Nephron (organoid): Measurements from ENCODE around the gene CAMTA1.

Experiments
- H3K27ac Mint-ChIP-seq, 3 experiments: 2 replicates each; pipeline ENCODE4 v1.8.0; 2020; ENCODE audit warnings: mixed read lengths in 3 of 3, mild to moderate bottlenecking in 2 of 3, moderate library complexity in 1 of 3
- H3K27me3 Mint-ChIP-seq: 2 replicates; pipeline ENCODE4 v1.8.0; 2021; ENCODE audit warnings: low read depth, mild to moderate bottlenecking, moderate library complexity, mixed read lengths
- H3K36me3 Mint-ChIP-seq: 2 replicates; pipeline ENCODE4 v1.8.0; 2020; ENCODE audit warnings: low read depth, mixed read lengths
- H3K4me1 Mint-ChIP-seq: 2 replicates; pipeline ENCODE4 v1.8.0; 2020; ENCODE audit warnings: mixed read lengths
- H3K4me3 Mint-ChIP-seq, 3 experiments: 2 replicates each; pipeline ENCODE4 v1.8.0; 2020; ENCODE audit warnings: mild to moderate bottlenecking in 3 of 3, mixed read lengths in 3 of 3, moderate library complexity in 2 of 3
- H3K9me3 Mint-ChIP-seq: 2 replicates; pipeline ENCODE4 v1.8.0; 2020; ENCODE audit warnings: mixed read lengths
- TF ChIP-seq, protein P1 (sequence below), 3 experiments: fragments of 200-600 bp; sonication (generic); IDR thresholded peaks; one replicate each; pipeline ENCODE4 v1.5.0; 2021; ENCODE audit warnings: antibody characterized with exemption in 3 of 3; ENCODE audit not compliant: unreplicated experiment in 3 of 3

Gene CAMTA1

DNA sequence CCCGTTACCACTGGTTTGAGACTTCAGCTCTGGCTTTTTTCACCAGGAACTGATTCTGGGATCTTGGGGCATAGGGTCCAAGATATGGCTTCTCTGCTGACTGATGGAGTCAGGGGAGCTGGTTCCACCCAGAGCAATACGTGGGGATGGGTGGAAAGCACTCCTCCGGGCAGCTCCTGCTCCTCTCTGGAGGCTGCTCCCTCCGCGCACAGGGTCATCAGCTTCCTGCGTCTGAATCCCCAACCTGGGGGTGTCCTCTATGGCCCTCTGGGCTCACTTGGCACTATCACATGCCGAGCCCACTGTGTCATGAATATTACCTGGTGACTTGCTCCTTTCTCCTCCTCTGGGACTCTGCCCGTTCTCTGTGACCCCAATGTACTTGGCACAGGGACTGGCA lies 580.5 kb downstream of the CAMTA1 start:
- TF ChIP-seq, protein P1, sequence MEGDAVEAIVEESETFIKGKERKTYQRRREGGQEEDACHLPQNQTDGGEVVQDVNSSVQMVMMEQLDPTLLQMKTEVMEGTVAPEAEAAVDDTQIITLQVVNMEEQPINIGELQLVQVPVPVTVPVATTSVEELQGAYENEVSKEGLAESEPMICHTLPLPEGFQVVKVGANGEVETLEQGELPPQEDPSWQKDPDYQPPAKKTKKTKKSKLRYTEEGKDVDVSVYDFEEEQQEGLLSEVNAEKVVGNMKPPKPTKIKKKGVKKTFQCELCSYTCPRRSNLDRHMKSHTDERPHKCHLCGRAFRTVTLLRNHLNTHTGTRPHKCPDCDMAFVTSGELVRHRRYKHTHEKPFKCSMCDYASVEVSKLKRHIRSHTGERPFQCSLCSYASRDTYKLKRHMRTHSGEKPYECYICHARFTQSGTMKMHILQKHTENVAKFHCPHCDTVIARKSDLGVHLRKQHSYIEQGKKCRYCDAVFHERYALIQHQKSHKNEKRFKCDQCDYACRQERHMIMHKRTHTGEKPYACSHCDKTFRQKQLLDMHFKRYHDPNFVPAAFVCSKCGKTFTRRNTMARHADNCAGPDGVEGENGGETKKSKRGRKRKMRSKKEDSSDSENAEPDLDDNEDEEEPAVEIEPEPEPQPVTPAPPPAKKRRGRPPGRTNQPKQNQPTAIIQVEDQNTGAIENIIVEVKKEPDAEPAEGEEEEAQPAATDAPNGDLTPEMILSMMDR (IDR thresholded peaks at IDR 0.05; ENCODE audit: unreplicated experiment in 3 of 3) = no peak
- no peak overlapping the region for H3K27ac Mint-ChIP-seq
- H3K4me1 Mint-ChIP-seq = peaks cover 11% of the 10 kb centered on the region
- no peaks in the 10 kb centered on the region for H3K9me3 Mint-ChIP-seq
- H3K36me3 Mint-ChIP-seq = no peaks in the 10 kb centered on the region
- H3K4me3 Mint-ChIP-seq = no peak overlapping the region
- H3K27me3 Mint-ChIP-seq = peaks cover 24% of the 10 kb centered on the region

DNA sequence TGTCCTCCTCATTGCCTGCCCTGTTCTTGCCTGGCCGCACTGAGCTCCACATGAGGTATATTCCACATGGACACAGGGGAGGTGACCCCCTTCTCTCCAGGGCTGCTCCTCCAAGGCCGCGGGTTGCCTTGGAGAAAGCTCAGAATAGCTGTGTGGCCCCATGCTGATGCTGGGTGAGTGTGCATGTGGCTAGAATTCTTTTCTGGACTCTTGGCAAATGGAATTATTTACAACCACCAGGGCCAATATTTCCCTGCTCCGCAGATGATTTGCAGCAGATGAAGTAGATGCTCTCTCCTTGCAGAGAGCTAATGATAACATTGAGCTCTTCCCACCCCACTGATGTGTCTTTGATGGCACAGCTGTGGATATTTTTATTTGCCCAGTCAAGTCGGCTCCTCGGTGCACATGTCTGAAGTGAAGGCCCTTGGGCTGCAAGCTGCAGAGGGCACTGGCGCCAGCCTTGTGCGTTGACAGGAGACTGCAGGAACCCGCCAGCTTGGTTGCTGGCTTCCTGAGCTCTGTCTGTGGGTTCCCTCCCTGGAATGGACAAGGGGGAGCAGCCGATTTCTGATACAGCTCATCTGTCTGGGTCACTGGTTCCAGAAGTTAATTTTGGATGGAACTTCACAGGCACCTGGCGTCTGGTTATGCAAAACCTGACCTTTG lies 581.2 kb downstream of the CAMTA1 start:
- Mint-ChIP-seq H3K27me3 (peaks cover 20% of the 10 kb centered on the region), H3K9me3 (no peaks in the 10 kb centered on the region), H3K4me3 (no peak overlapping the region), H3K27ac (no peak overlapping the region), H3K36me3 (no peaks in the 10 kb centered on the region), H3K4me1 (peaks cover 11% of the 10 kb centered on the region)
- TF ChIP-seq, protein P1 (IDR thresholded peaks at IDR 0.05; ENCODE audit: unreplicated experiment in 3 of 3) = no peak

DNA sequence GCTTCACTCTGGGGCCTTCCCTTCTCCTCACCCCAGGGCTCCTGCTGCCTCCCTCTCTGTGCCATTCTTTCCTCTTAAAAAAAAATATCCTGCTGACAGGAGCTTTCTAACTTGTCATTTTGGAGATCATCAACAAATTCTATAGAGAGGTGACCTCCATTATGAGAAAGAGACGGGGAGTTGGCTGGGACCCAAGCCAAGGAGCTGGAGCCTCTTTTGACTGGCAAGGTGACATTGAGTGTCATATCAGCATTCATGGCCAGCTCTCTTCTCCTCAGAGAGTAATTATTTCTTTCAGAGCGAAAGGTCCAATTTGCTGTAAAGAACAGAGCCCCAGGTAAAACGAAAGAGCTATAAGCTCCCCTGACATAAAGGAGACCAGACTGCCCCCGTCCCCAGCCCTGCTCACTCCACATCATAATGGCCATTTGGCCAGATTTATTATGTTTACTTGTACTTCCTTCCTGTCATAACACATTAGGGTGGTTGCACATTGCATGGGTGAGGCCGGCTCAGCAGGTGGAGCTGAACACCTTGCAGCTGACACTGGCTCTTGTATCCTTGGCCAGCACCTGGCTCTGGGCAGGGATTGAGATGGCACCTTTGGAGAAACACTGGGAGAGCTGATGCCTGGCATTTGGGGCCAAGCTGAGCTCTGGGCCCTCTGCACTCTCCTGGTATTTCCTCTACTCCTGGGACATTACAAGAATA lies 581.9 kb downstream of the CAMTA1 start:
- H3K4me1 Mint-ChIP-seq = peaks cover 11% of the 10 kb centered on the region
- no peak overlapping the region for H3K27ac Mint-ChIP-seq
- H3K9me3 Mint-ChIP-seq = no peaks in the 10 kb centered on the region

DNA sequence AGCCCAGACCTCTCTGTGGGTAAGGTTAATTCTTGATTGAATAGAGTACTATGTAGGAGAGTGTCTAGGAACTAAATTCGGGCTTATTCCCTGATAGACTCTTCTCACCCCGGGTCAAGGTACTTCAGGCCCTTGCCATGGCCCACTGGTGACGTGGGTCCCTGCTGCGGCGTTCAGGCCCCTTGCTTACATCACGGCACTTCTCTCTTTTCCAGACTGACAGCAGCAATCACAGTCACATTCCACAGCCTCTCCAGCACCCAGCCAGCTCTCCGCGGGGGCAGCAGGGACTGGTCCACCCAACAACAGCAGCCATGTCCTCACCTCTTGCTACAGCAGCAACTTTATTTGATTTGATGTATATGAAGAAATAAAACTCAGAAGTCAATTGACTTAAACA lies 584.6 kb downstream of the CAMTA1 start:
- Mint-ChIP-seq H3K9me3 (no peaks in the 10 kb centered on the region), H3K4me1 (peaks cover 13% of the 10 kb centered on the region), H3K27me3 (peaks cover 26% of the 10 kb centered on the region), H3K36me3 (no peaks in the 10 kb centered on the region), H3K27ac (no peak overlapping the region), H3K4me3 (no peak overlapping the region)
- TF ChIP-seq, protein P1 (IDR thresholded peaks at IDR 0.05; ENCODE audit: unreplicated experiment in 3 of 3) = no peak

More for the DNA sequence above, 581.9 kb downstream of the CAMTA1 start:
- H3K36me3 Mint-ChIP-seq = no peaks in the 10 kb centered on the region
- TF ChIP-seq, protein P1 (IDR thresholded peaks at IDR 0.05; ENCODE audit: unreplicated experiment in 3 of 3) = no peak
- H3K27me3 Mint-ChIP-seq = peaks cover 20% of the 10 kb centered on the region
- no peak overlapping the region for H3K4me3 Mint-ChIP-seq

DNA sequence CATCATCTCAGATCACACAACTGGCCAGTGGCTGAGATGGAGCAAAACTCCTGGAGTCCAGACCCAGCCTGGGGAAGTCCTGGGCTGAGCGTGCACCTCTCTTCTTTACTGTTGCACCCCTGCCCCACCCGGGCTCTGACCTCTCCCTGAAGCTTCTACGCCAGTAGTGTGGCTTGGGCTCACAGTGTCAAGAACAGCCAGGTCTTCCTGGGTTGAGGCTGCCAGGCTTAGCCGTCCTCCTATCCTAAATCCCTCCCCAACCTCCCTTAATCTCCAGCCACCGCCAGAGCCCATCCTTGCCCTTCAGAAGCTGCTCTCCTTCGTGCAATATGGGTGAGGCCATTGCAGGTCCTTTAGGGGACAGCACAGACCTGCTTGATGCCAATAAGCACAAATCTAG lies 586.7 kb downstream of the CAMTA1 start:
- no peak overlapping the region for H3K4me3 Mint-ChIP-seq

More for the DNA sequence above, 586.7 kb downstream of the CAMTA1 start:
- Mint-ChIP-seq H3K27me3 (peaks cover 31% of the 10 kb centered on the region), H3K27ac (no peak overlapping the region), H3K36me3 (no peaks in the 10 kb centered on the region), H3K9me3 (no peaks in the 10 kb centered on the region), H3K4me1 (peaks cover 6% of the 10 kb centered on the region)
- TF ChIP-seq, protein P1 (IDR thresholded peaks at IDR 0.05; ENCODE audit: unreplicated experiment in 3 of 3) = no peak
